GM10266 (cell line): Measurements from ENCODE around the gene BDKRB2.

Experiments
- DNase-seq: peaks from one replicate; pipeline ENCODE4 v3.0.0; 2012; ENCODE audit errors: extremely low spot score
- CTCF ChIP-seq: IDR thresholded peaks from 2 replicates; pipeline ENCODE4 v1.5.1; 2012; ENCODE audit warnings: mild to moderate bottlenecking, low read depth; ENCODE audit not compliant: control insufficient read depth, insufficient read depth; ENCODE audit errors: missing control alignments

BDKRB2 gene

GRCh38 chr14:96167224-96168148 is 37.2 kb upstream of the BDKRB2 start:
- TF ChIP-seq CTCF = no peak
- no peak for DNase-seq

- no peak for TF ChIP-seq CTCF
- DNase-seq = no peak
These were observed 36.1 kb upstream of the BDKRB2 start for GRCh38 chr14:96168581-96168980.

DNA sequence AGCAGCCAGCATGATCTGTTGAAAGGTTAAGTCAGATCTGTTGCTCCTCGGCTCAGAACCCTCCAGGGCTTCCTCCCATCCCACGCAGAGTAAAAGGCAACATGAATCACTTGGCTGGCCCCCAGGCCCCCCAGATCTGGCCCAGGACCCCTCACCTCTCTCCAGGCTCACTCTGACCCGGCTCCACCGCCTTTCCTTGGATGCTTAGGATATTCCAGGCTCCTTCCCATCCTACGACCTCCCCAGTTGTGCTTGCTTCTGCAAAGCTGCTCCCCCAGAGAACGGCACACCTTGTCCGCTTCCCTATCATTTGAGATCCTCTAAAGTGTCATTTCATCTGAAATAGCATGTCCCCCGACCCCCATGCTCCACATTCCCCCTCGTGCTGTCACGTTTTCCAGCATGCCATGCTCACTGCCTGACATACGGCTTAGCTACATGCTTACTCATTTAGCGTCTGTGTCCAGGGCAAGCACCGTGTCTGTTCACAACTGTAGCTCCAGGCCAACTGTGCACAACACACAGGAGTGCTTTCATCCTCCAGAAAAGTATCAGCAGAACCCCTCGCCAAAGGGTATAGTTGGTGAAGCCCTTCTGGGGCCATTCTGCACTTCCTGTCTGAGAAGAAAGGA is 33.6 kb upstream of the BDKRB2 start:
- no peak for DNase-seq
- no peak for TF ChIP-seq CTCF

DNA sequence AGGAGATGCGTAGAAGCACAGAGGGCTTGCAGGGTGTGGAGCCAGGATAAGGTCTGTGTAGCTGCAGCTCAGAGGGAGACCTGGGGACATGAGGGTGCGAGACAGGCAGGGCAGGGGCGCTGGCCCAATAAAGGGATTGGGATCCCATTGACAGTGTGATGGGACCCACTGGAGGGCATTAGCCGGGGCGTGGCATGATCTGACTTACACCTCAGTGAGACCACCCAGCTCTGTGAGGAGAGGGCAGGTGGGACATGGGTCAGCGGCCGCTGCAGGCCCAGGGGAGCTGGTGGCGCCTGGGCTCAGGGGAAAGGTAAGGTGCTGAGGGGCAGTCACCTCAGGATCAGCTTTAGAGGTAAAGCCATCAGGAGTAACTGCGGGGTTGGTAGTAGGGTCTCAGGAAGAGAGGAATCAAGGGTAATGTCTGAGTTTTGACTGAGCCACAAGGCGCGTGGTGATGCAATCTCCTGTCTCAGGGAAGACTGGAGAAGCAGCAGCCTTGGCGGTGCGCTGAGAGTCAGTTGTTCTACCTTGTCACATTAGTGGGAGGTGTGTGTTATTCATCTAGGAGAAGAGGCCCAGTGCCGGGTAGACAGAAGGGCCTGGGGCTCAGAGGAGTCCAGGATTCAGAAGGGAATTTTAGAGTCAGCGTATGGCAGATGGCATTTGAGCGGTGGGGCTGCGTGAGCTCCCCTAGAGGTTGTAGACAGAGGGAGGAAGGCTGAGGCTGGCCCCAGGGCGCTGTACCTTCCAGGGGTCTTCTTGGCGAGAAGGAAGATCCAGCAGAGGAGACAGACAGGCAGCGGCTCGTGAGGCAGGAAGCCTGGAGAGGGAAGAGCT is 30.8 kb upstream of the BDKRB2 start:
- TF ChIP-seq CTCF = no peak
- no peak for DNase-seq

- TF ChIP-seq CTCF = no peak
- no peak for DNase-seq
These were observed 28.4 kb upstream of the BDKRB2 start for GRCh38 chr14:96176275-96176674.

DNA sequence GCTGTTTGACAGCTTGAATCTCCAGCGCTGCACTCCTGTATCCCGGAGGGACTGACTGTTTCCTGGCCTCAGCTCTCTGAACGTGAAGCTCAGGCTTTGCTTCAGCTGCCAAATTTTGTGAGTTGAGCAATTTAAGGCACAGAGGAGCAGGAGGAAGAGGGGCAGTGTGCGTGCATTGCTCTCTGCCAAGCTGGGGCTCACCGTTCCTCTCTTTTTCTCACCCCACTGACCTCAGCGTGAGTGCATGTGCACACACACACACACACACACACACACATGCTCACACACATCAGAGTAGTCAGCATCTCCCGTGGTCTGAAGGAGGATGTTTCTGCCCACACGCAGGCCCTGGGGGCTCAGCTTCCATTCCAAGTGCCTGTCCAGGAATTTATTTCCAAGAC is 27.8 kb upstream of the BDKRB2 start:
- TF ChIP-seq CTCF = no peak
- no peak for DNase-seq
